ENCODE data around the gene ADARB2.

ADARB2 gene

GRCh38 chr10:1663226-1663625 lies 74.1 kb downstream of the ADARB2 start:
- no peak for DNase-seq (ENCODE audit: low read depth, low spot score)

- DNase-seq (ENCODE audit: low read depth, low spot score) = no peak
Observed at GRCh38 chr10:1662438-1663025, 74.8 kb downstream of the ADARB2 start.

- no peak for DNase-seq (ENCODE audit: low read depth, low spot score)
Observed at GRCh38 chr10:1661859-1662437, 75.4 kb downstream of the ADARB2 start.

GRCh38 chr10:1661416-1661815 lies 75.9 kb downstream of the ADARB2 start:
- no peak for DNase-seq (ENCODE audit: low read depth, low spot score)

GRCh38 chr10:1660815-1661214 lies 76.5 kb downstream of the ADARB2 start:
- DNase-seq (ENCODE audit: low read depth, low spot score) = no peak

GRCh38 chr10:1660386-1660785 lies 76.9 kb downstream of the ADARB2 start:
- DNase-seq (ENCODE audit: low read depth, low spot score) = no peak

DNA sequence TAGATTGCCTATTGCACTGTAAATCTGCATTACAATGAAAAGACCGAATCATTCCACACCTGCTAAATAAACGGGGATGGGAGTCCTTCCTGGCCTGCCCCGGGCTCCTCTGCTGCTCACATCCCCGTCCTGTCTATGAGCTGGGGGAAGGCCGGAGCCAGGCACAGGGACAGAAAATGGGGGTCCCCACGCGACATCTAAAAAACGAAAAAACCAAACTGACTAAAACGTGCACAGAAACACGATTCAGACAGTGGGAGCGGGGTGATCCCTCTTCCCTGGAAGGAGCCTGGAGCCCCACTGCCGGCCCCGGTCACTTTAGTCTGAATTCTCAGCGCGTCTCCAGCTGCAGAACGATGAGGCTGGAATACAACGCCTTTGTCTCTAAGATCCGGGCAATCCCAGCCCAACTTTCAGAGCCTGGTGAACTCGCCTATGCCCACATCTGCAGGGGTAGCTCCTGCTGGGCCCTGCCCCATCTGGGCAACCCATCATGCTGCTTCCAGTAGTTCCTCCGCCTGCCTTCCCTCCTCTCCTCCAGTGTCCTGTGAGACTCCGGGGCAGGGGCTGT lies 78.0 kb downstream of the ADARB2 start:
- DNase-seq (ENCODE audit: low read depth, low spot score) = no peak

- no peak for DNase-seq (ENCODE audit: low read depth, low spot score)
Observed at GRCh38 chr10:1658658-1659057, 78.7 kb downstream of the ADARB2 start.

- no peak for DNase-seq (ENCODE audit: low read depth, low spot score)
Observed at GRCh38 chr10:1657479-1657878, 79.8 kb downstream of the ADARB2 start.

DNA sequence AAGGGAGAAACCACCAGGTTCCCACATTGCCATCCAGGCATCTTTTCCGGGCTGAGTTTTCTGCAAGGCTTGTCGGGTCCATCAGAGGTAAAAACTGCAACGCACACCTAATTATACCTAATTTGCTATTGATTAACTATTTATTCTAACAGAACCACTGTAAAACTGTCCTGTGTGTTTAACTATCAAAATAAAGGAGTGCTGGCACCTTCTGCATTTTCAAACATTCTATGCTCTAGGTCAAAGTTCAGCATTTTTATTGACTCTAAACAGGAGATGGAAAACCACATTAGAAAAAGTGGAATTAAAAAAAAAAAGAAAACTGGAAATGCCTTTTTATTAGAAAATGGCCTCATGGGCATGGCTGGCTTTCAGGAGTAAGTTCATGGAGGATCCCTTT lies 82.0 kb downstream of the ADARB2 start:
- DNase-seq (ENCODE audit: low read depth, low spot score) = no peak

DNA sequence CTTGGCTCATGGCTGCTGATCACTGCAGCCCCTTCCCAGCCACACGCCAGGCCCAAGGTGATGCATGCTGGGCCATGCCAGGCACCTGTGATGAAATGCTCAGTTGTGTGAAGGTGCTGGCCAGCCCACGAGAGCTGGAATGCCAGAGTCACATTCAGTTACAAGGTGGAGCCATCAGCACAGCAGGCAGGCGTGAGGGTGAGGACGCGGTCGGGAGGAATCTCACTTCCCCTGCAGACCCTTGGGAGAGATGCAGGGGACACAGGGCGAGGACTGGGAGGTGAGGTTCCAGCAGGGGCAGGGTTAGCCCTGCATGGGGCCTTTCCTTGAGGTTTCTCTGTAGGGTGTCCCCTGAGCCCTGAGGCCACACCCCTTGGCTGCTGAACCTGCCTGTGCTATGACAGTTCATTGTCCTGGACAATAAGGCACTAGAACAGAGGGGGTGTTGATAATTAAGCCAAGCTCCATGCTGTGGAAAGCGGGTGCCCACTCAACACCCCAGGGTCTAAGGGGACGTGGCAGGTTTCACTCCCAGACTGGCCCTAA lies 82.4 kb downstream of the ADARB2 start:
- DNase-seq (ENCODE audit: low read depth, low spot score) = no peak

DNA sequence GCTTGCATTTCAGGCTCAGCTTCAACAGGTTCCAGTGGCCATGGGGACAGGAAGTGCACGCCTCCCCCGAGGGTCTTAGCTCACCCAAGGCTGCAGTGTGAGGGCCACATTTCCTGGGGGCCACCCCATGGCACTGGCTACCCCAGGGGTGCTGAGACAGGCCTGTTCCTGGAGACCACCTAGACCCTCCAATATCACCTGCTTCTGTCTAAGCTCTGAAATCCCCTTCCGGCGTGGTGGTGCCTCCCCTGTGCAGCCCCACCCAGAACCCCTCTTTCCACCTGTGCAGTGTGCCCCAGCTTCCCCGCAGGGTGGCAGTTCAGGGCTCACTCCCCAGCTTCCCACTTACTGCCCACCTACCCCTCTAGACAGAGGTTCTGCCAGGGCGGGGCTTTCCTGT lies 83.1 kb downstream of the ADARB2 start:
- no peak for DNase-seq (ENCODE audit: low read depth, low spot score)

- no peak for DNase-seq (ENCODE audit: low read depth, low spot score)
Observed at GRCh38 chr10:1653321-1653720, 84.0 kb downstream of the ADARB2 start.

DNA sequence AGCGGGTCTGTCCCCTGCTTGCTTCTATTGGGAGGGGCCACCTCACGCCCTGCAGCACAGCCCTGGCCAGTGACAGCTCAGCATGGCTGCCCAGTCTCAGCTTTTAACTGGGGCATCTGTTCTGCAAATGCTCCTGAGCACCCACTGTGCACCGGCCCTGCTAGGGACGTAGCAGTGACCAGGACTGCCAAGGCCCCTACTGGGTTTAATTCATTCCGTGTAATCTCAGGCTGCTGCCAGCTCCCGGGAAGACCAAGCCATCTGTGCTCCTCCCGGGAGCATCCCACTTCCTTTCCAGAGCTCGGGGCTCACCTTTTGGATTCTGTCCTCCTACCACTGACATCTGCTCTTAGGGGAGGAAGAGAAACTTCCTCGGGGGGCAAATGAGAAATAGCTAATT lies 85.2 kb downstream of the ADARB2 start:
- DNase-seq (ENCODE audit: low read depth, low spot score) = no peak

DNA sequence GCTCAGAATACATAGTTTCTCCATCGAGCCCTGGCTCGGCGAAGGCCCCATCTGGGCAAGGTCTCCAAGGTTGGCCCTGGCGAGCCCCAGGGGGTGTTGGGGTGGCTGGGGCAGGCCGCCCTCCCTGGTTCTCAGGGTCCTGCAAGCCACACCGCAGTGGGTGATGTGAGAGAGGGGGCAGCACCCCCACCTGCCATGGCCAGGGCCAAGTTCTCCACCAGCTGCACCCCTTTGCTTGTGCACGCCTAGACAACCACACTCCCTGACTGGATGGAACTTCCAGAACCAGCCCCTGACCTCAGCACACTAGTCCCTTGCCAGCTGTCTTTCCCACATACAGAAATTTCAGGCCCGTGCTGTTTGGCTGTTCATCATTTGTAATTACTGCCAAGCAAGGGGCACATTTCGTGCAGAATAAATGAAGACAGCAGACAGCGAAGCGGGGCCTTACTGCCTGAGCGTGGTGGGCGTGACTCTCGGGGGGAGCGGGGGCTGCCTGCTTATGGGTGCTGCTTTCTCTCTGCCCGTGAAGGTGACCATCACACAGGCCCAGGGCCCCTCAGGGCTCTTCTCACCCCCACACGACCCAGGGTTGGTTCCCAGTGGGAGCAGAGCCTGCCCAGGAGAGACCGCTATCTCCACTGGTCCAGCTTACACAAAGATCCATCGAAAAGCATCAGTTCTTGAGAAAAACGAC lies 85.9 kb downstream of the ADARB2 start:
- no peak for DNase-seq (ENCODE audit: low read depth, low spot score)

DNA sequence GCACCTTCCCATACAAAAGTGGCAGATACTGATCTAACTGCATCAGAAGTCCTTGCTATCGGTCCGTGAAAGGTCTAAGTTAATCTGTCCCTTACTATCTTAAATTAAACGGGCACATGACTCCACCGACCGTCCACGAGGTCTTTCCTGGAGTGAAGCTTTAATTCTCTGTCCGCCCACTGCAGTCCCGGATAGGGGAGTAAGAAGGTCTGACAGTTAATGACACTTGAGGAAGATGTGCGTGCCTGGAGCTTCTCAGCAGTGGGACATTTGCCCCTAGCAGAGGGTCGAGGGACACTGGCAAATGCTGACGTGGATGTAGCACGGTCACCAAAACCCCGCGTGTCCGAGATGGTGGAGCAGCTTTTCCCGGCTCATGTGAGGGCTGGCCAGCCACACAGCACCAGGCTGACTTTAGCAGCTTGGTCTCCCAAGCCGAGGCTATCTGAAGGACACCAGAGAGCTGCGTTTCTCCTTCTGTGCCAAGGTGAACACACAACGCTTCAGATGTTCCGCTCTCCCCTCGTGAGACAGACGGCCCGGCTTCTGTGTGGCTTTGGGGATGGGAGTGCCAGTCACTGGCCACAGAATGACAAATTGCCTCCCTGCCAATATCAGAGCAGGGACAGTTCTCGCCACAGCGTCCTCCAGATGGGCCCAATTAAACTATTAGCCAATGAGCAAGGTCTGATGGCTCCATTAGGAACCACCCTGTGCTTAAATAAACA lies 86.6 kb downstream of the ADARB2 start:
- DNase-seq (ENCODE audit: low read depth, low spot score) = no peak

DNA sequence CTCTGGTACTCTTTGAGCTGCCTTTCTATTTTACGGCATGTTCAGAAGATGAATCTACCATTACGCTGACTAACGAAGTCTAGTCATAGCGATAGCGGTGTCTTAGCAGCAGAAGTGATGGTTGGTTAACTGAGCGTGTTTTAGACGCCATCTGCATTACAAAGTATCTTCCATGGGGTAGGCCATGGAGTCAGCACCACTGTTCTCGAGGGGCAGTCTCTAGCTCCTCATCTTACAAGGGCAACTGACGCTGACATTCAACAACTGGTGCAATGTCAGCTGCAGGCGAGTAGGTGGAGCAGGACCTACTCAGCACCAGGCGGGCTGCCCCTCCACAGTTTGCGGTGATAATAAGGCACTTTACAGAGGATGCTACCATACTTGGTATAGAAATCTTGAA lies 88.7 kb downstream of the ADARB2 start:
- DNase-seq (ENCODE audit: low read depth, low spot score) = no peak

- no peak for DNase-seq (ENCODE audit: low read depth, low spot score)
Observed at GRCh38 chr10:1646332-1646731, 91.0 kb downstream of the ADARB2 start.

DNA sequence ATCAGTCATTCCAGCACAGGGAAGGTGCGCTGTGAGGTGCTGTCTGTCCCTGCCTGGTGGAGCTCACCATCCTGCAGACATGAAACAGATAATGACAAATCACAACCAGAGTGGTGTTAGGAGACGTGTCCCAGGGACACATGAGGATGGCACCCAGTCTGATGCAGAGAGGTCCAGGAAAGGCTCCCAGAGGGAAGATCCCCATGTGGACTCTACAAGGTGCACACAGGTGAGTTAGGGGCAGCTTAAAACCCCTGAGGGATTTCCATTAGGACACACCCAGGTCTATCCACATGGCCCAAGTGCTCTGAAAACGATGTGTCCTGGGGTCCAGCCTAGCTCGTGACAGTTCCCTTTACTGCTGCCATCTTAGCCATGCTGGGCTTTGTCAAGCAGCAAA lies 91.4 kb downstream of the ADARB2 start:
- DNase-seq (ENCODE audit: low read depth, low spot score) = no peak

DNA sequence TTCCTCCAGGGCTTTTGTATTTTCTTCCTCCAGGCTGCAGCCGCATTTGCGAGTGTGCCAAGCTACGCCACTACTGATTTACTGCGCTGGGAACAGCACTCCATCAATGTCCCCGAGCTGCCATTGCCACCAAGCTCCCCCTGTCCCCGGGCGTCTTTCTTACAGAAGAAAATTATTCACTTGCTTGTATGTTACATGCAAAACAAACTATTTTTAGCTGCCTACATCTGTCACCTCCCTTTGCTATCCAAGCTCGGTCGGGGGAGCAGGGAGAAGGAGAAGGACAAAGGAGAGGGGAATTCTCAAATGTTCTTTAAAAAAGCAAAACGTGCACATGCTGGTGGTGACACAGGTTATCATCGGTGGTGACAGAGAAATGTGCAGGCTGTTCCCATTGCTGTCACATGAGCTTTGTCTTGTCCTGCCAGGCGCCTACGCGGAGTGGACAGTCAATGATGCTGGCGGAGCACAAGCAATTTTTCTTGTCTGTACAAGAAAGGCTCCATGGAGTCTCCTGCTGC lies 93.1 kb downstream of the ADARB2 start:
- DNase-seq (ENCODE audit: low read depth, low spot score) = no peak

DNA sequence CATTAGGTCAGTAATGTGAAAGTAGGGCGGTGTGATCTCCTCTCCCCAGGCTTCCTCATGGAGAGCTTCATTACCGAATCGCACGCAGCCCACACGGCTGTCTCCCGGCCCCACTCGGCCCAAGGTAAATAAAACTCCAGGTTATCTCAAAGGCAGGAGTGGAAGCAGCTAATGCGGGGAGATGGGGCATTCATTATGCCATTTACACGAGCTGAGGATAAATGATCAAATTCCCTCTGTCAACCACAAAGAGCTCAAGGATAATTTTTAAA lies 93.5 kb downstream of the ADARB2 start:
- DNase-seq (ENCODE audit: low read depth, low spot score) = no peak

Data from smooth muscle cell of the brain vasculature (primary cell).